Left ventricle myocardium inferior (tissue), 1 donor: ENCODE data around the gene CREB3. TPM values are rescaled to one million over a fixed set of nuclear protein-coding genes. Genes with fewer than 3 reads are reported as not detected.

ENCODE experiments used
- DNase-seq: peaks from one replicate; pipeline ENCODE4 v3.0.0-alpha.2; 2020
- H3K27ac ChIP-seq: fragments of 200-600 bp; replicated peaks from 2 replicates; pipeline ENCODE4 v1.8.0; 2021
- H3K27me3 ChIP-seq: fragments of 200-600 bp; 2 replicates; pipeline ENCODE4 v1.8.0; 2021; ENCODE audit warnings: low read depth
- H3K36me3 ChIP-seq: fragments of 200-600 bp; 2 replicates; pipeline ENCODE4 v1.8.0; 2021
- H3K4me1 ChIP-seq: fragments of 200-600 bp; 2 replicates; pipeline ENCODE4 v1.8.0; 2021
- H3K4me3 ChIP-seq: fragments of 200-600 bp; 2 replicates; pipeline ENCODE4 v1.8.0; 2021; ENCODE audit warnings: mild to moderate bottlenecking, moderate library complexity
- H3K9me3 ChIP-seq: fragments of 200-600 bp; replicated peaks from 2 replicates; pipeline ENCODE4 v1.8.0; 2021
- CTCF ChIP-seq: fragments of 200-600 bp; IDR thresholded peaks from 2 replicates; pipeline ENCODE4 v1.8.0; 2021; ENCODE audit warnings: antibody characterized with exemption, mild to moderate bottlenecking, borderline replicate concordance
- intact Hi-C: fragments of 100-400 bp; cut with micrococcal nuclease; formaldehyde crosslinking; loops from one replicate; pipeline ENCODE4 v1.11.0; 2022
- total RNA-seq: library from RNA; stranded (reverse); fragmentation: NEBNext Ultra II Directional; extraction: Animal tissue kit (Norgen Biotek cat#: 25700); gene quantifications from one replicate; pipeline ENCODE4 v1.2.1, GENCODE V29; 2021
- donor health status: DM: no; HTN: yes; CAD: no; lungs with severe emphysema.

The CREB3 gene
- total RNA-seq, 1 donor from 2014 or later, result 20.6 TPM

GRCh38 chr9:35732800-35733541 is 505 bp downstream of the CREB3 start:
- DNase-seq, result no peak
- H3K4me1 ChIP-seq, result peaks cover 73% of the 10 kb centered on the region
- intact Hi-C loops, result loop anchor here (5.0 kb wide), 1 partner anchor 86 kb away; no protein-coding TSS in a partner anchor
- TF ChIP-seq CTCF, result no peak
- H3K36me3 ChIP-seq, result peaks cover 47% of the 10 kb centered on the region
- H3K9me3 ChIP-seq, result no peaks in the 10 kb centered on the region
- peak overlapping the region; percentile 99 for H3K27ac ChIP-seq
- no peaks in the 10 kb centered on the region for H3K27me3 ChIP-seq
- H3K4me3 ChIP-seq, result peak overlapping the region; percentile 82

- intact Hi-C loops, result loop anchor here (5.0 kb wide), 1 partner anchor 87 kb away; no protein-coding TSS in a partner anchor
- Histone ChIP-seq H3K36me3 (peaks cover 54% of the 10 kb centered on the region), H3K4me3 (no peak overlapping the region), H3K27ac (peak overlapping the region; percentile 99), H3K4me1 (peaks cover 61% of the 10 kb centered on the region), H3K9me3 (no peaks in the 10 kb centered on the region), H3K27me3 (no peaks in the 10 kb centered on the region)
- DNase-seq, result no peak
- no peak for TF ChIP-seq CTCF
Observed at GRCh38 chr9:35734096-35734495, 1.6 kb downstream of the CREB3 start.

GRCh38 chr9:35736201-35736633 is 3.8 kb downstream of the CREB3 start:
- H3K27ac ChIP-seq, result peak overlapping the region; percentile 48
- H3K36me3 ChIP-seq, result peaks cover 74% of the 10 kb centered on the region
- H3K4me3 ChIP-seq, result no peak overlapping the region
- peak; percentile 87 for TF ChIP-seq CTCF
- DNase-seq, result peak; percentile 48
- H3K4me1 ChIP-seq, result peaks cover 40% of the 10 kb centered on the region
- intact Hi-C loops, result no loop called here
- H3K9me3 ChIP-seq, result no peaks in the 10 kb centered on the region
- H3K27me3 ChIP-seq, result no peaks in the 10 kb centered on the region

GRCh38 chr9:35737143-35737542 is 4.7 kb downstream of the CREB3 start:
- no peak for DNase-seq
- peaks cover 39% of the 10 kb centered on the region for H3K4me1 ChIP-seq
- H3K36me3 ChIP-seq, result peaks cover 82% of the 10 kb centered on the region
- H3K27me3 ChIP-seq, result no peaks in the 10 kb centered on the region
- H3K27ac ChIP-seq, result peak overlapping the region; percentile 48
- H3K4me3 ChIP-seq, result no peak overlapping the region
- TF ChIP-seq CTCF, result no peak
- intact Hi-C loops, result no loop called here
- H3K9me3 ChIP-seq, result no peaks in the 10 kb centered on the region

DNA sequence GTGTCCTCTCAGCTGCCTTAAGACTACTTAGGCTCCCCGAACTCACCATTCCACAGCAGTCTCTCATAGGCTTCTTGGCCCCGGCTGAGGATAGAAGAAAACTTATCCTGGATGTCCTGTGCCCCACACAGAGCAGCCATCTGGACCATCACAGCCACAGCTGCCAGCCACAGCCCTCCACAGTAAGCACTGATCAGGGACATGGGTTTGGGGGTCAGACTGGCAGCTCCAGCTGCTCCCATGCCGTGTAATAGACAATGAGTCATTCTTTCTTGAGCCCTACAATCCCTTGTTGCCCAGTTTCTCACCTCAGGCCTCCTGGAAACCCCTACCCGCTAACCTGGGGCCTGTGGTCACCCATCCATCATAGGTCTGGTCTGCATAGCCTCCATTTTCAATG is 5.7 kb downstream of the CREB3 start:
- intact Hi-C loops, result no loop called here
- Histone ChIP-seq H3K27me3 (no peaks in the 10 kb centered on the region), H3K9me3 (no peaks in the 10 kb centered on the region), H3K36me3 (peaks cover 93% of the 10 kb centered on the region), H3K4me3 (no peak overlapping the region), H3K4me1 (peaks cover 35% of the 10 kb centered on the region), H3K27ac (no peak overlapping the region)
- no peak for DNase-seq
- TF ChIP-seq CTCF, result no peak
